HG03469 (cell line): Measurements from ENCODE around the gene LACTBL1.

ENCODE experiments used
- ATAC-seq: cut with Tn5 transposase; IDR thresholded peaks from one replicate; pipeline ENCODE4 v1.9.1; 2021; ENCODE audit warnings: mild to moderate bottlenecking, moderate library complexity, moderate number of reproducible peaks; ENCODE audit not compliant: unreplicated experiment

Gene LACTBL1

GRCh38 chr1:22976461-22977243 is 4.0 kb upstream of the LACTBL1 start:
- ATAC-seq: no peak

- no peak for ATAC-seq
These were observed 3.4 kb upstream of the LACTBL1 start for GRCh38 chr1:22976127-22976460.

GRCh38 chr1:22975694-22976093 is 3.0 kb upstream of the LACTBL1 start:
- no peak for ATAC-seq

GRCh38 chr1:22971611-22972405 is 858 bp downstream of the LACTBL1 start:
- ATAC-seq: no peak

- no peak for ATAC-seq
These were observed 1.5 kb downstream of the LACTBL1 start for GRCh38 chr1:22971161-22971560.

- ATAC-seq: no peak
These were observed 2.6 kb downstream of the LACTBL1 start for GRCh38 chr1:22970096-22970495.

GRCh38 chr1:22969304-22969709 is 3.4 kb downstream of the LACTBL1 start:
- no peak for ATAC-seq

- no peak for ATAC-seq
These were observed 4.8 kb downstream of the LACTBL1 start for GRCh38 chr1:22967833-22968232.

- no peak for ATAC-seq
These were observed 6.4 kb downstream of the LACTBL1 start for GRCh38 chr1:22966309-22966708.

- no peak for ATAC-seq
These were observed 9.5 kb downstream of the LACTBL1 start for GRCh38 chr1:22963044-22963677.

- no peak for ATAC-seq
These were observed 10.1 kb downstream of the LACTBL1 start for GRCh38 chr1:22962558-22962957.

- ATAC-seq: no peak
These were observed 12.9 kb downstream of the LACTBL1 start for GRCh38 chr1:22959545-22960360.

GRCh38 chr1:22958556-22958955 is 14.1 kb downstream of the LACTBL1 start:
- ATAC-seq: no peak

- ATAC-seq: no peak
These were observed 15.6 kb downstream of the LACTBL1 start for GRCh38 chr1:22957066-22957465.

- ATAC-seq: no peak
These were observed 17.5 kb downstream of the LACTBL1 start for GRCh38 chr1:22955146-22955545.

- no peak for ATAC-seq
These were observed 18.9 kb downstream of the LACTBL1 start for GRCh38 chr1:22953740-22954141.

GRCh38 chr1:22953057-22953739 is 19.5 kb downstream of the LACTBL1 start:
- ATAC-seq: no peak

- ATAC-seq: no peak
These were observed 20.0 kb downstream of the LACTBL1 start for GRCh38 chr1:22952694-22953056.

- ATAC-seq: no peak
These were observed 20.9 kb downstream of the LACTBL1 start for GRCh38 chr1:22951796-22952195.

GRCh38 chr1:22949822-22950331 is 22.8 kb downstream of the LACTBL1 start:
- ATAC-seq: no peak
